WTC11 (cell line): Measurements from ENCODE around the gene BAK1. TPM values are rescaled to one million over a fixed set of nuclear protein-coding genes. Genes with fewer than 3 reads are reported as not detected.

Experiments used
- ATAC-seq: fragments of 200-7000 bp; cut with Tn5 transposase; 2 replicates; pipeline ENCODE4 v1.10.0; 2021; ENCODE audit warnings: mild to moderate bottlenecking, moderate library complexity
- CTCF ChIA-PET: fragments of 300-600 bp; sonication (Branson Sonifier 250); formaldehyde crosslinking; loops from one replicate; lab custom pipeline; 2021; ENCODE audit warnings: antibody characterized with exemption; lab: Charles Lee
- POLR2A ChIA-PET: fragments of 350-600 bp; sonication (Branson Sonifier 250); formaldehyde crosslinking; loops from one replicate; lab custom pipeline; 2021; ENCODE audit warnings: antibody characterized with exemption; lab: Charles Lee
- DNase-seq: peaks from one replicate; pipeline ENCODE4 v3.0.0; 2021; ENCODE audit warnings: low spot score
- H3K27ac Mint-ChIP-seq: 2 replicates; pipeline ENCODE4 v1.8.0; 2021; ENCODE audit warnings: mixed read lengths
- H3K27me3 Mint-ChIP-seq: 2 replicates; pipeline ENCODE4 v1.8.0; 2021; ENCODE audit warnings: low read depth, mild to moderate bottlenecking, moderate library complexity, mixed read lengths
- H3K36me3 Mint-ChIP-seq: 2 replicates; pipeline ENCODE4 v1.8.0; 2021; ENCODE audit warnings: mixed read lengths
- H3K4me1 Mint-ChIP-seq: 2 replicates; pipeline ENCODE4 v1.8.0; 2022; ENCODE audit warnings: mixed read lengths
- H3K4me3 Mint-ChIP-seq: 2 replicates; pipeline ENCODE4 v1.8.0; 2021; ENCODE audit warnings: mild to moderate bottlenecking, moderate library complexity, mixed read lengths
- H3K9me3 Mint-ChIP-seq: 2 replicates; pipeline ENCODE4 v1.8.0; 2021; ENCODE audit warnings: mixed read lengths
- AFF4 ChIP-seq: sonication (generic); formaldehyde crosslinking; IDR thresholded peaks from 2 replicates; pipeline ENCODE4 v1.8.1; 2023; ENCODE audit warnings: mild to moderate bottlenecking, missing genetic modification reagents, borderline replicate concordance
- ARID4B ChIP-seq: sonication (generic); formaldehyde crosslinking; IDR thresholded peaks from 2 replicates; pipeline ENCODE4 v1.8.0; 2023; ENCODE audit warnings: missing genetic modification reagents, mild to moderate bottlenecking, borderline replicate concordance
- ATF3 ChIP-seq: sonication (generic); formaldehyde crosslinking; conservative IDR thresholded peaks from 2 replicates; pipeline ENCODE4 v1.8.1; 2022; ENCODE audit warnings: mild to moderate bottlenecking, missing genetic modification reagents
- CBFB ChIP-seq: sonication (generic); formaldehyde crosslinking; IDR thresholded peaks from 2 replicates; pipeline ENCODE4 v1.8.1; 2022; ENCODE audit warnings: mild to moderate bottlenecking, low read depth, missing genetic modification reagents
- E2F5 ChIP-seq: sonication (generic); formaldehyde crosslinking; IDR thresholded peaks from 2 replicates; pipeline ENCODE4 v1.8.1; 2022; ENCODE audit warnings: mild to moderate bottlenecking, moderate library complexity, missing genetic modification reagents
- ERG ChIP-seq: fragments of 250-450 bp; sonication (Bioruptor Pico); IDR thresholded peaks from 2 replicates; pipeline ENCODE4 v1.8.0; 2021; ENCODE audit warnings: mild to moderate bottlenecking
- ESRRA ChIP-seq: sonication (generic); formaldehyde crosslinking; IDR thresholded peaks from 2 replicates; pipeline ENCODE4 v1.8.1; 2022; ENCODE audit warnings: mild to moderate bottlenecking, missing genetic modification reagents, borderline replicate concordance
- ETV6 ChIP-seq: sonication (generic); formaldehyde crosslinking; IDR thresholded peaks from 2 replicates; pipeline ENCODE4 v1.8.1; 2022; ENCODE audit warnings: mild to moderate bottlenecking, missing genetic modification reagents
- FOXP4 ChIP-seq: sonication (generic); formaldehyde crosslinking; IDR thresholded peaks from 2 replicates; pipeline ENCODE4 v1.8.0; 2022; ENCODE audit warnings: mild to moderate bottlenecking, missing genetic modification reagents
- JAZF1 ChIP-seq: fragments of 250-450 bp; sonication (Bioruptor Pico); IDR thresholded peaks from 2 replicates; pipeline ENCODE4 v1.9.0; 2021; ENCODE audit warnings: moderate library complexity, mild to moderate bottlenecking, inconsistent platforms
- JUN ChIP-seq: sonication (generic); formaldehyde crosslinking; IDR thresholded peaks from 2 replicates; pipeline ENCODE4 v1.8.0; 2023; ENCODE audit warnings: mild to moderate bottlenecking, missing genetic modification reagents
- KAT7 ChIP-seq: sonication (generic); formaldehyde crosslinking; IDR thresholded peaks from 2 replicates; pipeline ENCODE4 v1.8.1; 2023; ENCODE audit warnings: missing genetic modification reagents, mild to moderate bottlenecking, borderline replicate concordance
- MLX ChIP-seq: sonication (generic); formaldehyde crosslinking; IDR thresholded peaks from 2 replicates; pipeline ENCODE4 v1.8.1; 2023; ENCODE audit warnings: mild to moderate bottlenecking, missing genetic modification reagents, moderate library complexity
- MYBL2 ChIP-seq: sonication (generic); formaldehyde crosslinking; IDR thresholded peaks from 2 replicates; pipeline ENCODE4 v1.8.1; 2023; ENCODE audit warnings: mild to moderate bottlenecking, moderate library complexity, missing genetic modification reagents
- OVOL2 ChIP-seq: fragments of 250-450 bp; sonication (Bioruptor Pico); IDR thresholded peaks from 2 replicates; pipeline ENCODE4 v1.9.0; 2021; ENCODE audit warnings: mild to moderate bottlenecking, borderline replicate concordance
- ZNF138 ChIP-seq: sonication (generic); formaldehyde crosslinking; conservative IDR thresholded peaks from 2 replicates; pipeline ENCODE4 v1.8.1; 2022; ENCODE audit warnings: mild to moderate bottlenecking, moderate library complexity, missing genetic modification reagents
- ZNF317 ChIP-seq: sonication (generic); formaldehyde crosslinking; IDR thresholded peaks from 2 replicates; pipeline ENCODE4 v1.8.1; 2023; ENCODE audit warnings: low read depth, mild to moderate bottlenecking, moderate library complexity, missing genetic modification reagents, borderline replicate concordance
- ZNF416 ChIP-seq: fragments of 250-450 bp; sonication (Bioruptor Pico); IDR thresholded peaks from 2 replicates; pipeline ENCODE4 v1.9.0; 2021; ENCODE audit warnings: mild to moderate bottlenecking, inconsistent platforms
- ZSCAN18 ChIP-seq: fragments of 250-450 bp; sonication (Bioruptor Pico); IDR thresholded peaks from 2 replicates; pipeline ENCODE4 v2.1.2; 2022; ENCODE audit warnings: mild to moderate bottlenecking, moderate library complexity
- total RNA-seq: library from RNA; stranded (reverse); gene quantifications from 3 replicates; pipeline ENCODE4 v1.2.3, GENCODE V29; 2021

BAK1 gene
- total RNA-seq, 1 experiment from 2014 or later = 40.5 TPM

GRCh38 chr6:33552252-33552651 is 27.8 kb downstream of the BAK1 start:
- Mint-ChIP-seq H3K4me3 (no peak overlapping the region), H3K4me1 (peaks cover 2% of the 10 kb centered on the region; the same call in 1 of the 2 replicates), H3K27ac (no peak overlapping the region), H3K27me3 (peaks cover 3% of the 10 kb centered on the region; the same call in 1 of the 2 replicates), H3K36me3 (no peaks in the 10 kb centered on the region), H3K9me3 (peaks cover 3% of the 10 kb centered on the region)
- ChIA-PET POLR2A (interaction anchor here (0.6 kb wide), 1 partner anchor 320 kb away, joined by 3 read pairs; no protein-coding TSS in a partner anchor), CTCF (interaction anchor here (0.7 to 0.9 kb wide), 2 partner anchors 207 to 618 kb away, joined by 3 to 4 read pairs; no protein-coding TSS in a partner anchor)
- ATAC-seq = no peak
- DNase-seq = no peak
- TF ChIP-seq ZNF416 (CRISPR knock-in tag) (no peak), MYBL2 (CRISPR knock-in tag) (no peak), CBFB (no peak), AFF4 (CRISPR knock-in tag) (no peak), ZSCAN18 (CRISPR knock-in tag) (no peak), MLX (no peak), ERG (no peak), KAT7 (no peak), FOXP4 (CRISPR knock-in tag) (no peak), ZNF138 (CRISPR knock-in tag) (no peak), ESRRA (CRISPR knock-in tag) (no peak), E2F5 (no peak), ARID4B (CRISPR knock-in tag) (no peak), ATF3 (CRISPR knock-in tag) (no peak), ZNF317 (no peak), JUN (no peak), OVOL2 (CRISPR knock-in tag) (no peak), JAZF1 (no peak), ETV6 (no peak)
